K562 treated with DMSO at 1 percent for 12 hours (cell line): ENCODE results near the gene CRIP2. TPM values are rescaled to one million over a fixed set of nuclear protein-coding genes. Genes with fewer than 3 reads are reported as not detected.

ENCODE experiments used
- total RNA-seq: library from RNA; unstranded; fragments of 300-600 nt; gene quantifications from 2 replicates; pipeline ENCODE4 v1.2.3, GENCODE V29; 2022; ENCODE audit not compliant: insufficient read depth

CRIP2 gene
- 2.8 and 3.1 TPM in 2 replicates for total RNA-seq

GRCh38 chr14:105474483-105475268, at the start of gene CRIP2:
Gene CRIP2, plus strand, starts transcription at chr14:105474821. Its CDS starts 42 bp downstream, at chr14:105474863.

GRCh38 chr14:105486163-105486973, 11.7 kb downstream of the CRIP2 start, which contains the start of gene CRIP1:
Gene CRIP1, plus strand, starts transcription at chr14:105486886. Its CDS starts 374 bp downstream, at chr14:105487260.

GRCh38 chr14:105490572-105491365, 16.1 kb downstream of the CRIP2 start, which contains the start of gene TEDC1:
Gene TEDC1, plus strand, starts transcription at chr14:105491246. Its CDS starts 130 bp downstream, at chr14:105491376.

GRCh38 chr14:105525861-105526775, 51.5 kb downstream of the CRIP2 start, which contains the start of gene TMEM121:
Gene TMEM121, plus strand, starts transcription at chr14:105526583. Its CDS starts 2,252 bp downstream, at chr14:105528835.

Other genes with a start within 250 kb of the CRIP2 start
- gene BTBD6, start 226.3 kb upstream of the CRIP2 start, total RNA-seq = not detected in 2 replicates
- gene BRF1, start 173.8 kb upstream of the CRIP2 start, total RNA-seq = 19.1 and 24.2 TPM in 2 replicates
- gene PACS2, start 160.1 kb upstream of the CRIP2 start, total RNA-seq = 17.6 and 27.3 TPM in 2 replicates
- gene TEX22, start 76.3 kb upstream of the CRIP2 start, total RNA-seq = not detected in 2 replicates
- gene MTA1, start 55.0 kb upstream of the CRIP2 start, total RNA-seq = 42.7 and 65.7 TPM in 2 replicates
- gene CRIP1, start 12.1 kb downstream of the CRIP2 start, total RNA-seq = not detected in 2 replicates
- 25.6 and 29.7 TPM in 2 replicates for gene TEDC1, start 16.4 kb downstream of the CRIP2 start, total RNA-seq
- gene TMEM121, start 51.8 kb downstream of the CRIP2 start, total RNA-seq = 0.59 TPM in 1 of 2 replicates, not detected in the other